ENCODE data around the gene ZNF728.

DNA sequence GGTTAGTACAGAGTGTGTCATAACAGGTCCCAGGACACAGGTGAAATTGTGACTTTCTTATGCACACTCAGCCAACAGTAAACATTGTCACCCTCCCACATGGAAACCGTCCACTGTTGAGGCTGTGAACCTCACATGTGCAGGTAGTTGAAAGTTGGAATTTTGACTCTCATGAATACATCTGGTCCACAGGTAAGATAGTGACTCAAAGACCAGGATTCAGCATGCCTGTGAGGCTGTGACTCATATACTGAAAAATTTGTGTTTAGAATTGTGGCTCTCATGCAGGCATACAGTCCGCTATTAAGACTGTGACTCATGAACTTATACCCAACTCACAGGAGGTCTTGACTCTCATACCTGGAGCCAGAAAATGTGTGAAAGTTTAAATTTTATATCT lies 67.8 kb downstream of the ZNF728 start:
- TF ChIP-seq, protein P1, sequence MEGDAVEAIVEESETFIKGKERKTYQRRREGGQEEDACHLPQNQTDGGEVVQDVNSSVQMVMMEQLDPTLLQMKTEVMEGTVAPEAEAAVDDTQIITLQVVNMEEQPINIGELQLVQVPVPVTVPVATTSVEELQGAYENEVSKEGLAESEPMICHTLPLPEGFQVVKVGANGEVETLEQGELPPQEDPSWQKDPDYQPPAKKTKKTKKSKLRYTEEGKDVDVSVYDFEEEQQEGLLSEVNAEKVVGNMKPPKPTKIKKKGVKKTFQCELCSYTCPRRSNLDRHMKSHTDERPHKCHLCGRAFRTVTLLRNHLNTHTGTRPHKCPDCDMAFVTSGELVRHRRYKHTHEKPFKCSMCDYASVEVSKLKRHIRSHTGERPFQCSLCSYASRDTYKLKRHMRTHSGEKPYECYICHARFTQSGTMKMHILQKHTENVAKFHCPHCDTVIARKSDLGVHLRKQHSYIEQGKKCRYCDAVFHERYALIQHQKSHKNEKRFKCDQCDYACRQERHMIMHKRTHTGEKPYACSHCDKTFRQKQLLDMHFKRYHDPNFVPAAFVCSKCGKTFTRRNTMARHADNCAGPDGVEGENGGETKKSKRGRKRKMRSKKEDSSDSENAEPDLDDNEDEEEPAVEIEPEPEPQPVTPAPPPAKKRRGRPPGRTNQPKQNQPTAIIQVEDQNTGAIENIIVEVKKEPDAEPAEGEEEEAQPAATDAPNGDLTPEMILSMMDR (IDR thresholded peaks at IDR 0.05) = no peak
- no peak for TF ChIP-seq POLR2A (IDR thresholded peaks at IDR 0.05)
